HepG2 (cell line): ENCODE results near the gene TMEM214. TPM values are rescaled to one million over a fixed set of nuclear protein-coding genes. Genes with fewer than 3 reads are reported as not detected.

Experiments used
- ELF4 ChIP-seq: sonication (generic); formaldehyde crosslinking; IDR thresholded peaks from 2 replicates; pipeline ENCODE4 v1.5.0; 2020; ENCODE audit warnings: missing genetic modification reagents, mild to moderate bottlenecking, moderate library complexity, borderline replicate concordance
- HDAC2 ChIP-seq: sonication (generic); formaldehyde crosslinking; IDR thresholded peaks from 2 replicates; pipeline ENCODE4 v1.4.0; 2020; ENCODE audit warnings: missing genetic modification reagents
- HNF4A ChIP-seq: sonication (generic); formaldehyde crosslinking; IDR thresholded peaks from 2 replicates; pipeline ENCODE4 v1.4.0; 2020; ENCODE audit warnings: missing genetic modification reagents
- IKZF4 ChIP-seq: sonication (generic); formaldehyde crosslinking; IDR thresholded peaks from 2 replicates; pipeline ENCODE4 v1.5.1; 2020; ENCODE audit warnings: borderline replicate concordance, mild to moderate bottlenecking, low read depth, missing genetic modification reagents; ENCODE audit errors: not compliant biosample characterization
- KLF16 ChIP-seq, 2 experiments: sonication (generic) in 1 of 2; formaldehyde crosslinking in 1 of 2; IDR thresholded peaks; 2 replicates each; pipeline versions ENCODE4 v1.6.1 to v1.8.0; 2016 to 2023; ENCODE audit warnings: missing genetic modification reagents in 2 of 2, missing compliant biosample characterization in 1 of 2
- MXD4 ChIP-seq: IDR thresholded peaks from 2 replicates; pipeline ENCODE4 v1.6.1; 2016; ENCODE audit warnings: mild to moderate bottlenecking, missing biosample characterization, missing genetic modification reagents
- PCBP1 ChIP-seq: fragments of 200-400 bp; formaldehyde crosslinking; IDR thresholded peaks from 2 replicates; pipeline ENCODE4 v1.6.1; 2017; ENCODE audit warnings: mild to moderate bottlenecking, low read depth, low read length, borderline replicate concordance
- POLR2AphosphoS5 ChIP-seq: IDR thresholded peaks from 2 replicates; pipeline ENCODE4 v1.6.1; 2012; ENCODE audit warnings: low read depth, low read length
- SIX4 ChIP-seq: sonication (generic); formaldehyde crosslinking; IDR thresholded peaks from 2 replicates; pipeline ENCODE4 v1.4.0; 2020; ENCODE audit warnings: missing genetic modification reagents
- SP4 ChIP-seq: sonication (generic); formaldehyde crosslinking; IDR thresholded peaks from 2 replicates; pipeline ENCODE4 v1.8.1; 2023; ENCODE audit warnings: mild to moderate bottlenecking, missing genetic modification reagents
- ZIK1 ChIP-seq: sonication (generic); formaldehyde crosslinking; IDR thresholded peaks from 2 replicates; pipeline ENCODE4 v1.5.0; 2020; ENCODE audit warnings: mild to moderate bottlenecking, low read depth, missing genetic modification reagents, borderline replicate concordance
- ZNF256 ChIP-seq: sonication (generic); formaldehyde crosslinking; conservative IDR thresholded peaks from 2 replicates; pipeline ENCODE4 v1.4.0; 2020; ENCODE audit warnings: missing genetic modification reagents
- ZNF333 ChIP-seq: sonication (generic); formaldehyde crosslinking; IDR thresholded peaks from 2 replicates; pipeline ENCODE4 v1.4.0; 2020; ENCODE audit warnings: mild to moderate bottlenecking, missing genetic modification reagents, borderline replicate concordance
- ZNF557 ChIP-seq: sonication (generic); formaldehyde crosslinking; IDR thresholded peaks from 2 replicates; pipeline ENCODE4 v1.4.0; 2020; ENCODE audit warnings: missing genetic modification reagents
- ZNF558 ChIP-seq: sonication (generic); formaldehyde crosslinking; IDR thresholded peaks from 2 replicates; pipeline ENCODE4 v1.9.0; 2022; ENCODE audit warnings: mild to moderate bottlenecking, missing genetic modification reagents, borderline replicate concordance
- ZNF616 ChIP-seq: sonication (generic); formaldehyde crosslinking; IDR thresholded peaks from 2 replicates; pipeline ENCODE4 v1.5.0; 2020; ENCODE audit warnings: low read depth, mild to moderate bottlenecking, missing genetic modification reagents
- ZNF772 ChIP-seq: sonication (generic); formaldehyde crosslinking; IDR thresholded peaks from 2 replicates; pipeline ENCODE4 v1.5.0; 2020; ENCODE audit warnings: mild to moderate bottlenecking, missing genetic modification reagents
- ZNF879 ChIP-seq: sonication (generic); formaldehyde crosslinking; IDR thresholded peaks from 2 replicates; pipeline ENCODE4 v1.8.1; 2023; ENCODE audit warnings: missing genetic modification reagents
- ZSCAN25 ChIP-seq: sonication (generic); formaldehyde crosslinking; IDR thresholded peaks from 2 replicates; pipeline ENCODE4 v1.8.0; 2022; ENCODE audit warnings: mild to moderate bottlenecking, missing genetic modification reagents
- polyA plus RNA-seq, 8 experiments: library from polyadenylated mRNA; depleted of rRNA in 3 of 8; stranded (reverse) in 7 of 8; unstranded in 1 of 8; fragments of >200 nt; fragmentation: Illumina TruSeq in 4 of 8; extraction: Trizol in 4 of 8; gene quantifications; 2 replicates each; pipeline versions ENCODE4 v1.2.1 to v1.2.3, GENCODE V29; 2011 to 2016; ENCODE audit warnings: low read depth in 4 of 8, missing spikeins in 1 of 8, mixed read lengths in 1 of 8; ENCODE audit not compliant: insufficient read depth in 1 of 8
- total RNA-seq, 5 experiments: library from RNA; depleted of rRNA; stranded (reverse); fragments of >200 nt; fragmentation: Illumina TruSeq; extraction: Trizol; gene quantifications; 2 replicates each; pipeline ENCODE4 v1.2.3, GENCODE V29; 2016; ENCODE audit warnings: low read depth in 1 of 5
- TF ChIP-seq, protein P1 (sequence below): sonication (generic); formaldehyde crosslinking; IDR thresholded peaks from 2 replicates; pipeline ENCODE4 v1.8.0; 2023; ENCODE audit warnings: mild to moderate bottlenecking, missing genetic modification reagents
- TF ChIP-seq, protein P2 (sequence below): sonication (generic); formaldehyde crosslinking; IDR thresholded peaks from 2 replicates; pipeline ENCODE4 v1.5.1; 2020; ENCODE audit warnings: missing genetic modification reagents, mild to moderate bottlenecking, borderline replicate concordance
- TF ChIP-seq, protein P3 (sequence below): IDR thresholded peaks from 2 replicates; pipeline ENCODE4 v1.6.1; 2016; ENCODE audit warnings: low read depth, control low read depth
- TF ChIP-seq, protein P4 (sequence below): IDR thresholded peaks from 2 replicates; pipeline ENCODE4 v1.6.1; 2018; ENCODE audit warnings: missing genetic modification reagents, mild to moderate bottlenecking, missing compliant biosample characterization

TMEM214 gene
- total and polyA plus RNA-seq, 2 of the 13 experiments (the other 11 are each of a cell fraction or from before 2014, with no cell fraction given) = 58.3 to 132 TPM

DNA sequence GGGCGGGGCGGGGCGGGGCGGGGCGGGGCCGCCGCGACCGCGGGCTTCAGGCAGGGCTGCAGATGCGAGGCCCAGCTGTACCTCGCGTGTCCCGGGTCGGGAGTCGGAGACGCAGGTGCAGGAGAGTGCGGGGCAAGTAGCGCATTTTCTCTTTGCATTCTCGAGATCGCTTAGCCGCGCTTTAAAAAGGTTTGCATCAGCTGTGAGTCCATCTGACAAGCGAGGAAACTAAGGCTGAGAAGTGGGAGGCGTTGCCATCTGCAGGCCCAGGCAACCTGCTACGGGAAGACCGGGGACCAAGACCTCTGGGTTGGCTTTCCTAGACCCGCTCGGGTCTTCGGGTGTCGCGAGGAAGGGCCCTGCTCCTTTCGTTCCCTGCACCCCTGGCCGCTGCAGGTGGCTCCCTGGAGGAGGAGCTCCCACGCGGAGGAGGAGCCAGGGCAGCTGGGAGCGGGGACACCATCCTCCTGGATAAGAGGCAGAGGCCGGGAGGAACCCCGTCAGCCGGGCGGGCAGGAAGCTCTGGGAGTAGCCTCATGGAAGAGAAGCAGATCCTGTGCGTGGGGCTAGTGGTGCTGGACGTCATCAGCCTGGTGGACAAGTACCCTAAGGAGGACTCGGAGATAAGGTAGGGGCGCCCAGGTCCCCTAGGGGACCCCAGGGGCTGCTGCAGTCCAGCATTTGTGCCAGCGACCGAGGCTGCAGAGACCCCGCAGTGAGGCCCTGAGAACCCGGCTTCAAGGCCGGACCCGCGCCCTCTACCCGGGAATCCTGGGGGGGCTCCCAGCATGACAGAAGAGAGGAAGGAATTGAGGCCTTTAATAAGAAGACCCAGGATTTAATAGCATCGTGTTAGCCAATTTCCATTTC is 54.2 kb downstream of the TMEM214 start, which contains the start of gene KHK (continued):
- TF ChIP-seq, protein P1, sequence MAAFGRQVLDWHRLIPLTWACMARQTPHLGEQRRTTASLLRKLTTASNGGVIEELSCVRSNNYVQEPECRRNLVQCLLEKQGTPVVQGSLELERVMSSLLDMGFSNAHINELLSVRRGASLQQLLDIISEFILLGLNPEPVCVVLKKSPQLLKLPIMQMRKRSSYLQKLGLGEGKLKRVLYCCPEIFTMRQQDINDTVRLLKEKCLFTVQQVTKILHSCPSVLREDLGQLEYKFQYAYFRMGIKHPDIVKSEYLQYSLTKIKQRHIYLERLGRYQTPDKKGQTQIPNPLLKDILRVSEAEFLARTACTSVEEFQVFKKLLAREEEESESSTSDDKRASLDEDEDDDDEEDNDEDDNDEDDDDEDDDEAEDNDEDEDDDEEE (CRISPR knock-in tag) = peak; percentile 92; the same call in 1 of the 2 replicates
- TF ChIP-seq ZSCAN25 (CRISPR knock-in tag) (peak; percentile 84), ZNF616 (CRISPR knock-in tag) (no peak; the same call in 1 of the 2 replicates), HNF4A (CRISPR knock-in tag) (peak; percentile 8; the same call in 1 of the 2 replicates), POLR2AphosphoS5 (peak; percentile 56), ZNF557 (CRISPR knock-in tag) (0 out of 2 replicates have a peak, but pooled peaks have one; percentile 7), ZNF772 (CRISPR knock-in tag) (no peak), SP4 (CRISPR knock-in tag) (peak; percentile 85), ZNF879 (CRISPR knock-in tag) (no peak), ZNF256 (CRISPR knock-in tag) (0 out of 2 replicates have a peak, but pooled peaks have one; percentile 24), SIX4 (CRISPR knock-in tag) (0 out of 2 replicates have a peak, but pooled peaks have one; percentile 7), ZNF558 (CRISPR knock-in tag) (0 out of 2 replicates have a peak, but pooled peaks have one; percentile 16), ZNF333 (CRISPR knock-in tag) (peak; percentile 97), ZIK1 (CRISPR knock-in tag) (0 out of 2 replicates have a peak, but pooled peaks have one; percentile 10), MXD4 (CRISPR knock-in tag) (peak; percentile 46), HDAC2 (CRISPR knock-in tag) (peak; percentile 38), KLF16 (CRISPR knock-in tag; IDR thresholded peaks at IDR 0.05) (peak; percentile 11 to 73; a peak in 2 of 4 replicates), IKZF4 (CRISPR knock-in tag) (peak; percentile 7), PCBP1 (0 out of 2 replicates have a peak, but pooled peaks have one; percentile 48), ELF4 (CRISPR knock-in tag) (peak; percentile 60; the same call in 1 of the 2 replicates)
- TF ChIP-seq, protein P2, sequence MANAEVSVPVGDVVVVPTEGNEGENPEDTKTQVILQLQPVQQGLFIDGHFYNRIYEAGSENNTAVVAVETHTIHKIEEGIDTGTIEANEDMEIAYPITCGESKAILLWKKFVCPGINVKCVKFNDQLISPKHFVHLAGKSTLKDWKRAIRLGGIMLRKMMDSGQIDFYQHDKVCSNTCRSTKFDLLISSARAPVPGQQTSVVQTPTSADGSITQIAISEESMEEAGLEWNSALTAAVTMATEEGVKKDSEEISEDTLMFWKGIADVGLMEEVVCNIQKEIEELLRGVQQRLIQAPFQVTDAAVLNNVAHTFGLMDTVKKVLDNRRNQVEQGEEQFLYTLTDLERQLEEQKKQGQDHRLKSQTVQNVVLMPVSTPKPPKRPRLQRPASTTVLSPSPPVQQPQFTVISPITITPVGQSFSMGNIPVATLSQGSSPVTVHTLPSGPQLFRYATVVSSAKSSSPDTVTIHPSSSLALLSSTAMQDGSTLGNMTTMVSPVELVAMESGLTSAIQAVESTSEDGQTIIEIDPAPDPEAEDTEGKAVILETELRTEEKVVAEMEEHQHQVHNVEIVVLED (CRISPR knock-in tag) = peak; percentile 54; the same call in 1 of the 2 replicates
- TF ChIP-seq, protein P3, sequence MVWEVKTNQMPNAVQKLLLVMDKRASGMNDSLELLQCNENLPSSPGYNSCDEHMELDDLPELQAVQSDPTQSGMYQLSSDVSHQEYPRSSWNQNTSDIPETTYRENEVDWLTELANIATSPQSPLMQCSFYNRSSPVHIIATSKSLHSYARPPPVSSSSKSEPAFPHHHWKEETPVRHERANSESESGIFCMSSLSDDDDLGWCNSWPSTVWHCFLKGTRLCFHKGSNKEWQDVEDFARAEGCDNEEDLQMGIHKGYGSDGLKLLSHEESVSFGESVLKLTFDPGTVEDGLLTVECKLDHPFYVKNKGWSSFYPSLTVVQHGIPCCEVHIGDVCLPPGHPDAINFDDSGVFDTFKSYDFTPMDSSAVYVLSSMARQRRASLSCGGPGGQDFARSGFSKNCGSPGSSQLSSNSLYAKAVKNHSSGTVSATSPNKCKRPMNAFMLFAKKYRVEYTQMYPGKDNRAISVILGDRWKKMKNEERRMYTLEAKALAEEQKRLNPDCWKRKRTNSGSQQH (CRISPR knock-in tag) = peak; percentile 15; the same call in 1 of the 2 replicates
- TF ChIP-seq, protein P4, sequence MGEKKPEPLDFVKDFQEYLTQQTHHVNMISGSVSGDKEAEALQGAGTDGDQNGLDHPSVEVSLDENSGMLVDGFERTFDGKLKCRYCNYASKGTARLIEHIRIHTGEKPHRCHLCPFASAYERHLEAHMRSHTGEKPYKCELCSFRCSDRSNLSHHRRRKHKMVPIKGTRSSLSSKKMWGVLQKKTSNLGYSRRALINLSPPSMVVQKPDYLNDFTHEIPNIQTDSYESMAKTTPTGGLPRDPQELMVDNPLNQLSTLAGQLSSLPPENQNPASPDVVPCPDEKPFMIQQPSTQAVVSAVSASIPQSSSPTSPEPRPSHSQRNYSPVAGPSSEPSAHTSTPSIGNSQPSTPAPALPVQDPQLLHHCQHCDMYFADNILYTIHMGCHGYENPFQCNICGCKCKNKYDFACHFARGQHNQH (CRISPR knock-in tag) = 0 out of 2 replicates have a peak, but pooled peaks have one; percentile 18
